Neural progenitor cell (in vitro differentiated cells): Measurements from ENCODE around the gene TMEM9B. TPM values are rescaled to one million over a fixed set of nuclear protein-coding genes. Genes with fewer than 3 reads are reported as not detected.

Source experiments
- DNase-seq: peaks from one replicate; pipeline ENCODE4 v3.0.0-alpha.2; 2016; ENCODE audit warnings: low spot score
- H2AFZ ChIP-seq: fragments of 200-600 bp; sonication (generic); replicated peaks from 2 replicates; pipeline ENCODE4 v1.6.1; 2016; ENCODE audit warnings: antibody characterized with exemption
- H3F3A ChIP-seq: fragments of 200-600 bp; sonication (generic); 2 replicates; pipeline ENCODE4 v1.6.1; 2016; ENCODE audit warnings: antibody characterized with exemption, low read depth
- H3K27ac ChIP-seq: fragments of 200-600 bp; sonication (generic); 2 replicates; pipeline ENCODE4 v1.5.1; 2016; ENCODE audit warnings: mild to moderate bottlenecking
- H3K27me3 ChIP-seq: fragments of 200-600 bp; sonication (generic); 2 replicates; pipeline ENCODE4 v1.6.1; 2016; ENCODE audit warnings: mild to moderate bottlenecking, moderate library complexity
- H3K36me3 ChIP-seq: fragments of 200-600 bp; sonication (generic); 2 replicates; pipeline ENCODE4 v1.5.1; 2016
- H3K4me1 ChIP-seq: fragments of 200-600 bp; sonication (generic); 2 replicates; pipeline ENCODE4 v1.6.1; 2016; ENCODE audit warnings: mixed run types
- H3K4me2 ChIP-seq: fragments of 200-600 bp; sonication (generic); 2 replicates; pipeline ENCODE4 v1.6.1; 2016
- H3K4me3 ChIP-seq: fragments of 200-600 bp; sonication (generic); 2 replicates; pipeline ENCODE4 v1.5.1; 2016
- H3K79me2 ChIP-seq: fragments of 200-600 bp; sonication (generic); 2 replicates; pipeline ENCODE4 v1.6.1; 2016; ENCODE audit warnings: low read depth
- H3K9ac ChIP-seq: fragments of 200-600 bp; sonication (generic); 2 replicates; pipeline ENCODE4 v1.6.1; 2016
- H3K9me3 ChIP-seq: fragments of 200-600 bp; sonication (generic); 2 replicates; pipeline ENCODE4 v1.5.1; 2016; ENCODE audit warnings: low read depth
- H4K20me1 ChIP-seq: fragments of 200-600 bp; sonication (generic); 2 replicates; pipeline ENCODE4 v1.6.1; 2016; ENCODE audit warnings: low read depth
- H3K27ac Mint-ChIP-seq: 3 replicates; pipeline ENCODE4 v1.8.0; 2021; ENCODE audit warnings: mixed read lengths
- H3K27me3 Mint-ChIP-seq: 2 replicates; pipeline ENCODE4 v1.8.0; 2022; ENCODE audit warnings: low read depth, mild to moderate bottlenecking, inconsistent platforms, moderate library complexity, mixed read lengths; ENCODE audit not compliant: insufficient read depth
- H3K36me3 Mint-ChIP-seq: 3 replicates; pipeline ENCODE4 v1.8.0; 2021; ENCODE audit warnings: mixed read lengths
- H3K4me1 Mint-ChIP-seq: 3 replicates; pipeline ENCODE4 v1.8.0; 2021; ENCODE audit warnings: mixed read lengths
- H3K4me3 Mint-ChIP-seq: 3 replicates; pipeline ENCODE4 v1.8.0; 2021; ENCODE audit warnings: mild to moderate bottlenecking, moderate library complexity, mixed read lengths
- H3K9me3 Mint-ChIP-seq: 3 replicates; pipeline ENCODE4 v1.8.0; 2020; ENCODE audit warnings: mixed read lengths
- EZH2 ChIP-seq: fragments of 200-600 bp; sonication (generic); IDR thresholded peaks from 2 replicates; pipeline ENCODE4 v1.6.1; 2017; ENCODE audit warnings: antibody characterized with exemption, mild to moderate bottlenecking, moderate library complexity
- EZH2phosphoT487 ChIP-seq: fragments of 200-600 bp; sonication (generic); IDR thresholded peaks from 2 replicates; pipeline ENCODE4 v1.6.1; 2017; ENCODE audit warnings: antibody characterized with exemption
- total RNA-seq: library from RNA; depleted of rRNA; stranded (reverse); fragments of >200 nt; gene quantifications from 2 replicates; pipeline ENCODE4 v1.2.3, GENCODE V29; 2015; ENCODE audit warnings: low replicate concordance
- TF ChIP-seq, protein P1 (sequence below): fragments of 200-600 bp; sonication (generic); IDR thresholded peaks from 2 replicates; pipeline ENCODE4 v1.5.1; 2017; ENCODE audit warnings: antibody characterized with exemption, mild to moderate bottlenecking

Gene TMEM9B
- total RNA-seq, 1 donor from 2014 or later: 17.6 TPM

DNA sequence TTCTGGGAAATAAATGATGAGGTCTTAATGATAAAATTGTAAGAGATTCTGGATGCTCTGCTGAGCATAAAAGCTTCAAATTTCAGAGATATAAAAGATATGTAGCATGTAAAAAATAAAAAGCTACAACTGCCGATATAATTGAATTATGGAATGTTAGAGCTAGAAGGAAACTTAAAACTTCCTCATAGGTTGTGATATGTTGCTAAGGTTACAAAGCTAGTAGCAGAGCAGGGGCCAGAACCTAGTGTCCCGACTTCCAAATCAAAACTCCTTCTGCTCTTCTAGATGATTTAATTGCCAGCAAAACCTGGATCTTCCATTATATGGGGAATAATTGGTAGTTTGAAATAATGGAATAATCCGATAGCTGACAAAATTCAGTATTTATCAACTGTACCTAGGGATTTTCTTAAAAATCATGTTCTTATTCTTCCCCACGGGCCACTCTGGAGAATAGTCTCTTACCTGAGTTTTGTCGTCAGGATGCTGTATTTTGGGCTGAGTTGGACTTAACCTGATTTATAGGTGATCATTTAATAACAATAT lies 21.6 kb downstream of the TMEM9B start, which contains the start of gene ASCL3:
TSS of gene ASCL3 (minus strand) at position 499 of the 549 bp plus-strand sequence. CDS start 4,855 bp downstream, outside the sequence.
- Histone ChIP-seq H3K4me3 (no peak within 1 kb of the TSS), H3K4me1 (no peaks in the 10 kb centered on the region), H3K27ac (no peak within 1 kb of the TSS), H3K27me3 (no peaks in the 10 kb centered on the region), H3K9me3 (no peaks in the 10 kb centered on the region), H2AFZ (no peak within 1 kb of the TSS), H3K79me2 (no peaks in the 10 kb centered on the region), H3F3A (no peaks in the 10 kb centered on the region), H3K36me3 (no peaks in the 10 kb centered on the region), H4K20me1 (no peaks in the 10 kb centered on the region), H3K4me2 (no peak within 1 kb of the TSS), H3K9ac (no peak within 1 kb of the TSS)
- H3K36me3 Mint-ChIP-seq: peaks cover 5% of the 10 kb centered on the region
- peaks cover 7% of the 10 kb centered on the region for H3K4me1 Mint-ChIP-seq
- no peak for TF ChIP-seq EZH2
- TF ChIP-seq, protein P1, sequence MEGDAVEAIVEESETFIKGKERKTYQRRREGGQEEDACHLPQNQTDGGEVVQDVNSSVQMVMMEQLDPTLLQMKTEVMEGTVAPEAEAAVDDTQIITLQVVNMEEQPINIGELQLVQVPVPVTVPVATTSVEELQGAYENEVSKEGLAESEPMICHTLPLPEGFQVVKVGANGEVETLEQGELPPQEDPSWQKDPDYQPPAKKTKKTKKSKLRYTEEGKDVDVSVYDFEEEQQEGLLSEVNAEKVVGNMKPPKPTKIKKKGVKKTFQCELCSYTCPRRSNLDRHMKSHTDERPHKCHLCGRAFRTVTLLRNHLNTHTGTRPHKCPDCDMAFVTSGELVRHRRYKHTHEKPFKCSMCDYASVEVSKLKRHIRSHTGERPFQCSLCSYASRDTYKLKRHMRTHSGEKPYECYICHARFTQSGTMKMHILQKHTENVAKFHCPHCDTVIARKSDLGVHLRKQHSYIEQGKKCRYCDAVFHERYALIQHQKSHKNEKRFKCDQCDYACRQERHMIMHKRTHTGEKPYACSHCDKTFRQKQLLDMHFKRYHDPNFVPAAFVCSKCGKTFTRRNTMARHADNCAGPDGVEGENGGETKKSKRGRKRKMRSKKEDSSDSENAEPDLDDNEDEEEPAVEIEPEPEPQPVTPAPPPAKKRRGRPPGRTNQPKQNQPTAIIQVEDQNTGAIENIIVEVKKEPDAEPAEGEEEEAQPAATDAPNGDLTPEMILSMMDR: no peak
- no peak for TF ChIP-seq EZH2phosphoT487
- DNase-seq: no peak
- no peak within 1 kb of the TSS for H3K27ac Mint-ChIP-seq
- H3K9me3 Mint-ChIP-seq: no peaks in the 10 kb centered on the region
- no peak within 1 kb of the TSS for H3K4me3 Mint-ChIP-seq
- peaks cover 5% of the 10 kb centered on the region for H3K27me3 Mint-ChIP-seq

DNA sequence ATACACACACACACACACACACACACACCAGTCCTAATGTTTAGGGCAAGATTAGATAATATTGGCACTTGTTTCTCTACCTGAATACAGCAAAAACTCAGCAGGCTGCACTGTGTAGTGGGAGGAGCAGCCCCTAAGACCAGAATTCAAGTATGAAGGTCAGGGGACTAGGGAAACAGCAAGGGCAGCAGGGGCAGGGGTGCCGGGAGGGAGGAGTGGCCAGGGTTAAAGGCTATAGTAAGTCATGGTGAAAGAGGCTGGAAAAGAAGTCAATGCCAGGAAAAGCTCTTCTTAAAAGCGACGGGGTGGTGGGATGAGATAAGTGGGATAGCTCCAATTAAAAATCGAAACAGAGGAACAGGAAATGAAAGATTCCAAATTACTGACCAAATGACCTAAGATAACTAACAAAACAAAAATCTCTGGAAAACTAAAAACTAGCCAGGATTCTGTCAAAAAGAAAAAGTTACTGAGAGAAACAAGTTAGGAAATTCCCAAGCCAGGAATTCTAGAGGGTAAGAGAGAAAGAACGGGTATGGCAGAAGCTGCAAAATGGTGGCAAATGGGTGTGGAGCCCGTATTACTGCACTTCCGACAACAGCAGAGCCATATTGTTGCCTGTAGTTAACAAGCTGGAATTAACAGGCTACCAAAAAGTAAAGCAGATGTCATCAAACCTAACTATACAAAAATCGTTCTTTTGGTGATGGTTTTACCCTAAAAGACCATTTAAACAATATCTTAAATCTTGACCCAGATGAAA lies 22.7 kb downstream of the TMEM9B start:
- no peaks in the 10 kb centered on the region for H3K9me3 ChIP-seq
- H3K9ac ChIP-seq: no peak overlapping the region
- H3K27ac ChIP-seq: no peak overlapping the region
- Mint-ChIP-seq H3K4me1 (peaks cover 11% of the 10 kb centered on the region), H3K27ac (no peak overlapping the region), H3K36me3 (no peaks in the 10 kb centered on the region), H3K4me3 (no peak overlapping the region), H3K9me3 (peaks cover 2% of the 10 kb centered on the region), H3K27me3 (peaks cover 5% of the 10 kb centered on the region)
- no peak overlapping the region for H2AFZ ChIP-seq
- H3K27me3 ChIP-seq: no peaks in the 10 kb centered on the region
- no peaks in the 10 kb centered on the region for H4K20me1 ChIP-seq
- no peaks in the 10 kb centered on the region for H3K36me3 ChIP-seq
- no peak for DNase-seq
- TF ChIP-seq EZH2phosphoT487: no peak
- TF ChIP-seq, protein P1: no peak
- TF ChIP-seq EZH2: no peak
- no peaks in the 10 kb centered on the region for H3K4me1 ChIP-seq
- no peak overlapping the region for H3K4me2 ChIP-seq
- no peaks in the 10 kb centered on the region for H3K79me2 ChIP-seq
- no peaks in the 10 kb centered on the region for H3F3A ChIP-seq
- H3K4me3 ChIP-seq: no peak overlapping the region

DNA sequence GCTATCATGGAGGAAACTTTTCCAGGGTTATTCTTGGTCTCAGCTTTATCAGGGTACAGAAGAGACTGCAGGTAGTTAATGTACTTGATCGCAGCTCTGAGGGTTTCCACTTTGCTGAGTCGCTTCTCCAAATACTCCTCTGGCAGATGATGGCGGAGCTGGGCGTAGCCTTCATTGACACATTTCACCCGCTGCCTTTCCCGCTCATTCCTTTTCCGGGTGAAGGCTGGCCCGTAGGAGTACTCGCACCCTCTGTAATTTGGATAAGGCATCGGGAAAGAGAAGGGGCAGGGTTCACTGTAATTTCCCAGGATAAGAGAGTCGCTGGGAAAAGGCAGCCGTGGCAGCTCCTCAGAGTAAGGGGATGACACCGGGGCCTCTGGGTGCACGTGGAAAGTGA lies 26.6 kb downstream of the TMEM9B start:
- H3K36me3 Mint-ChIP-seq: no peaks in the 10 kb centered on the region
- H3K4me3 ChIP-seq: no peak overlapping the region
- no peaks in the 10 kb centered on the region for H4K20me1 ChIP-seq
- H3K9me3 Mint-ChIP-seq: peaks cover 2% of the 10 kb centered on the region
- H3K27me3 Mint-ChIP-seq: peaks cover 5% of the 10 kb centered on the region
- H3K27me3 ChIP-seq: no peaks in the 10 kb centered on the region
- no peak overlapping the region for H3K9ac ChIP-seq
- DNase-seq: no peak
- H3K27ac ChIP-seq: no peak overlapping the region
- no peaks in the 10 kb centered on the region for H3K79me2 ChIP-seq
- TF ChIP-seq EZH2 (no peak), EZH2phosphoT487 (no peak)
- TF ChIP-seq, protein P1: no peak
- H3K4me3 Mint-ChIP-seq: no peak overlapping the region
- H3K4me2 ChIP-seq: no peak overlapping the region
- H3F3A ChIP-seq: no peaks in the 10 kb centered on the region
- H3K9me3 ChIP-seq: no peaks in the 10 kb centered on the region
- H3K36me3 ChIP-seq: no peaks in the 10 kb centered on the region
- H3K4me1 ChIP-seq: peaks cover 6% of the 10 kb centered on the region
- H3K27ac Mint-ChIP-seq: peak overlapping the region; percentile 24
- peaks cover 23% of the 10 kb centered on the region for H3K4me1 Mint-ChIP-seq
- H2AFZ ChIP-seq: no peak overlapping the region
